NCI-H460 (cell line): ENCODE data around the gene CIRBP. TPM values are rescaled to one million over a fixed set of nuclear protein-coding genes. Genes with fewer than 3 reads are reported as not detected.

Source experiments
- DNase-seq: peaks from one replicate; pipeline ENCODE4 v3.0.0-alpha.2; 2016; ENCODE audit warnings: low read depth; ENCODE audit errors: extremely low read depth
- total RNA-seq: library from RNA; depleted of rRNA; stranded (reverse); fragments of >200 nt; shearing (Covaris generic); gene quantifications from 2 replicates; pipeline ENCODE4 v1.2.3, GENCODE V29; 2014

The CIRBP gene
- total RNA-seq, 1 experiment from 2014 or later: 148 TPM

- DNase-seq: peak; percentile 84
Measured at GRCh38 chr19:1266129-1266915, 2.8 kb upstream of the CIRBP start.

- no peak for DNase-seq
Measured at GRCh38 chr19:1266916-1267476, 2.1 kb upstream of the CIRBP start.

GRCh38 chr19:1267477-1268225 is 1.5 kb upstream of the CIRBP start:
- DNase-seq: no peak

GRCh38 chr19:1268226-1269064 is 687 bp upstream of the CIRBP start:
- DNase-seq: no peak

- DNase-seq: peak; percentile 63
Measured at GRCh38 chr19:1269478-1270212, 513 bp downstream of the CIRBP start.

- no peak for DNase-seq
Measured at GRCh38 chr19:1270213-1270853, 1.2 kb downstream of the CIRBP start.

GRCh38 chr19:1270854-1271527 is 1.9 kb downstream of the CIRBP start:
- no peak for DNase-seq

- DNase-seq: no peak
Measured at GRCh38 chr19:1271528-1272422, 2.6 kb downstream of the CIRBP start.

GRCh38 chr19:1272423-1273262 is 3.5 kb downstream of the CIRBP start:
- no peak for DNase-seq

- DNase-seq: no peak
Measured at GRCh38 chr19:1273263-1274041, 4.3 kb downstream of the CIRBP start.

- no peak for DNase-seq
Measured at GRCh38 chr19:1274081-1274851, 5.1 kb downstream of the CIRBP start.

GRCh38 chr19:1274852-1275259 is 5.7 kb downstream of the CIRBP start:
- DNase-seq: no peak

GRCh38 chr19:1275260-1275975 is 6.3 kb downstream of the CIRBP start, which contains the start of gene FAM174C:
FAM174C (plus strand) TSS chr19:1275530; CDS start chr19:1275550, 20 bp downstream.
- DNase-seq: peak; percentile 92

- DNase-seq: no peak
Measured at GRCh38 chr19:1275976-1276627, 7.0 kb downstream of the CIRBP start.
